HEK293 (cell line): ENCODE data around the gene MAP1LC3B2.

Experiments used
- CTCF ChIP-seq: fragments of 450-650 bp; formaldehyde crosslinking; IDR thresholded peaks from 2 replicates; pipeline ENCODE4 v1.5.1; 2016; ENCODE audit warnings: missing biosample characterization, missing genetic modification characterization
- PRDM10 ChIP-seq: fragments of 450-650 bp; formaldehyde crosslinking; IDR thresholded peaks from 2 replicates; pipeline ENCODE4 v1.5.1; 2016; ENCODE audit warnings: missing biosample characterization, missing genetic modification characterization
- ZEB2 ChIP-seq: fragments of 450-650 bp; formaldehyde crosslinking; IDR thresholded peaks from 2 replicates; pipeline ENCODE4 v1.5.1; 2016; ENCODE audit warnings: missing biosample characterization, missing genetic modification characterization
- ZNF202 ChIP-seq: fragments of 450-650 bp; formaldehyde crosslinking; IDR thresholded peaks from 2 replicates; pipeline ENCODE4 v1.5.1; 2016; ENCODE audit warnings: missing biosample characterization, missing genetic modification characterization, borderline replicate concordance
- ZNF510 ChIP-seq: fragments of 450-650 bp; formaldehyde crosslinking; IDR thresholded peaks from 2 replicates; pipeline ENCODE4 v1.5.1; 2018; ENCODE audit warnings: mild to moderate bottlenecking, missing genetic modification characterization, missing biosample characterization; ENCODE audit not compliant: insufficient replicate concordance

DNA sequence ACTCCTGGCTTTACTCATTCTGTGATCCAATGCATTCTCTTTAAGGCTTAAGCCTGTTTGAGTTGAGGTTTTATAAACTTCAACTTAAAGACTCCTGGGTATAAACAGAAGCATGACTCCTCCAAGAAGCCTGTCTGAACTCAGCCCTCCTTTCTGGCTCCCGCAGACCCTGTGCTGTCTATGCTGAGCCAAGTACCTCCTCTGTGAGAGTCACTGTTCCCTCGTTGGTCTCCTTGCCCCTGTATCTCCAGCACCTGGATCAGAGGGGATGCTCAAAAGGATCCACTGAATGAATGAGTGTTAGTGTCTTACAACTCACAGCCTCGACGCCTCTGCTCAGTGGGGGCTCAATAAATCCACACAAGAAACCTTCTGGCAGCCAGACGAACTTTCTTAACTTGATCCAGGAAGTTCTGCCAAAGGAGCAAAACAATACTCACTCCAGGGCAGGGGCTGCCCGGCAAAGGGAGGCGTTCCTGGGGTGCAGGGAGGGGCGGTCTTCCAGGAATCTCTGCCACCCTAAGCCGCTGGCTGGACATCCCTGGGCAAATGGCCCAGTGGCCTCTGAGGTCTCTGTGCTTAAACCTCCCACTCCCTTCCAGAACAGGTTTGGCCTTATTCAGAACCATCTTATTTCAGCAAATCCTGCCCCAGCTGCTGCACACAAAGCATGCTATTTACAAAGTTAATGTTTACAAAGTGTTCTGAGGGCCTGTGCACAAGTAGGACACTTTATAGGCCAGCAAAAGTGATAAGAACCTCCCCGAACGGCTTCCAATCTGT, 32.9 kb downstream of the MAP1LC3B2 start:
- no peak for TF ChIP-seq CTCF
- no peak for TF ChIP-seq ZNF510 (tag by site-specific recombination)
- no peak for TF ChIP-seq ZEB2 (tag by site-specific recombination)
- TF ChIP-seq ZNF202 = no peak
- no peak for TF ChIP-seq PRDM10 (tag by site-specific recombination)
